HG03196 (cell line): Measurements from ENCODE around the gene ATP4B.

Experiments
- ATAC-seq: cut with Tn5 transposase; IDR thresholded peaks from one replicate; pipeline ENCODE4 v1.9.1; 2021; ENCODE audit not compliant: unreplicated experiment

Gene ATP4B

GRCh38 chr13:113656831-113657671 is 947 bp downstream of the ATP4B start:
- no peak for ATAC-seq

- no peak for ATAC-seq
Measured at GRCh38 chr13:113656003-113656588, 1.9 kb downstream of the ATP4B start.

GRCh38 chr13:113655346-113656002 is 2.5 kb downstream of the ATP4B start:
- no peak for ATAC-seq

- no peak for ATAC-seq
Measured at GRCh38 chr13:113654591-113655345, 3.2 kb downstream of the ATP4B start.

- no peak for ATAC-seq
Measured at GRCh38 chr13:113654175-113654560, 3.8 kb downstream of the ATP4B start.

- no peak for ATAC-seq
Measured at GRCh38 chr13:113653264-113654174, 4.5 kb downstream of the ATP4B start.

- ATAC-seq = no peak
Measured at GRCh38 chr13:113652404-113653263, 5.4 kb downstream of the ATP4B start.

GRCh38 chr13:113651511-113652403 is 6.2 kb downstream of the ATP4B start:
- no peak for ATAC-seq

GRCh38 chr13:113650731-113651148 is 7.3 kb downstream of the ATP4B start:
- ATAC-seq = no peak

GRCh38 chr13:113650275-113650674 is 7.7 kb downstream of the ATP4B start:
- ATAC-seq = no peak

- ATAC-seq = no peak
Measured at GRCh38 chr13:113649212-113649611, 8.8 kb downstream of the ATP4B start.

GRCh38 chr13:113648216-113648610 is 9.8 kb downstream of the ATP4B start:
- no peak for ATAC-seq

- no peak for ATAC-seq
Measured at GRCh38 chr13:113647351-113648215, 10.4 kb downstream of the ATP4B start.

GRCh38 chr13:113646921-113647340 is 11.1 kb downstream of the ATP4B start:
- ATAC-seq = no peak

- ATAC-seq = no peak
Measured at GRCh38 chr13:113646376-113646775, 11.6 kb downstream of the ATP4B start.

- no peak for ATAC-seq
Measured at GRCh38 chr13:113645329-113645728, 12.7 kb downstream of the ATP4B start.

- no peak for ATAC-seq
Measured at GRCh38 chr13:113644800-113645199, 13.2 kb downstream of the ATP4B start.
